HG03159 (cell line): Measurements from ENCODE around the gene PIK3R4.

ENCODE experiments used
- ATAC-seq: cut with Tn5 transposase; IDR thresholded peaks from one replicate; pipeline ENCODE4 v1.9.1; 2021; ENCODE audit warnings: mild to moderate bottlenecking, moderate library complexity; ENCODE audit not compliant: unreplicated experiment

PIK3R4 gene

DNA sequence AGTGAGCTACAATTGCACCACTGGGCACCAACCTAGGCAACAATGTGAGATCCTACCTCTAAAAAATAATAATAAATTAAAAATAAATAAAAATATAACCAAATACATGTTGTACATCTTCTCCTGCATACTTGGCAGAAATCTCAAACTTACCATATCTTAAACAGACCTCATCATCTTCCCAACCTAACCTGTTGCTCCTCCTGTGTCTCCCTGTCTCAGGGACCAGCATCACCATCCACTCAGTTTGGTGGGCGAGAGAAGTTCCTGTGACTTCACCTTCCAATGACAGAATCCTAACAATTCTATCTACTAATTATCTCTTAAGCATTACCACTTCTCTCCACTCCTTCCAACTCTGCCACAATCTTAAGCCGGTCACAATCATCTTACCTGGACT is 3.3 kb downstream of the PIK3R4 start:
- no peak for ATAC-seq

DNA sequence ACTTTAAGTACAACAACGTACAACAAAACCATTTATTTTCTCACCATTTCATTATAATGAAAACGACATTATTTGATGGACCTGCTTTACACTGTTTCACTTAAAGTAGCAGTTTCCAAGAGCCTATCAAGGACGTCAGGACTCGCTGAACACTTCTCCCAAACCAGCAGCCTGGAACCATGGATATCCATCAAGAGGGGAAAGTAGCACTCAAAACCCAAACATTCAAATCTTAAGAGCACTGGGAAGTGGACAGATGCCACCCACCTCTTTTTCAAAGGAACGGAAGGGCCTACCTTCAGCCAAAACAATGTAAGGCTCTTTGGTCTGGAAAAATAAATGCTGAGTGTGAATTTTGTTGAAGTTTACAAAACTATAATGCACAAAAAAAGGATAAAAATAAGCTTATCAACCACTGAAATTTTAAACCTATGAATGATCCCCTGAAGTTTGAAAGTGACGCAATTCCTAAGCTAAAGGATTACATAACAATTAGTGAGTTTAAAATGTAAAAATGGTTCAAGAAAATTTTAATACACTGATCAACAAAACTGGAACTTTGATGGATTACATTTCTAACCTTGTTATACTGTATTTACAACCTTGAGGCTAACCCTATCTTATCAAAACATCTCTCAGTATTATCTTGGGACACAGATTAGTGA is 4.6 kb downstream of the PIK3R4 start:
- no peak for ATAC-seq

DNA sequence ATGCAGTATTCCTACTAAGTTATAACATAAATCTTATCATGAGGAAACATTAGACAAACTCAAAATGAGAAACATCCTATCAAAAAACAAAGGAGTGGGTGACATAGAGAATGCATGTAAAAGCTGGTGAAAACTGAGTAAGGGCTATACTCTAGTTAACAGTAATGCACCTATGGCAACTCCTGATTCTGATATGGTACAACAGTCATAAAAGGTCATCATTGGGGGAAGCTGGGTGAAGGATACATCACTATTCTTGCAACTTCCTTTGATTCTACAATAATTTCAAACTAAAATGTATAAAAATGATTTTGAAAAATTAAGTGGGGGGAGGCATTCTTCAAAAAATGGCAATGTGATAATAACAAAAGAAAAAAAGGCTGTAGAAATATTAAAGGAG is 6.8 kb downstream of the PIK3R4 start:
- ATAC-seq = no peak

DNA sequence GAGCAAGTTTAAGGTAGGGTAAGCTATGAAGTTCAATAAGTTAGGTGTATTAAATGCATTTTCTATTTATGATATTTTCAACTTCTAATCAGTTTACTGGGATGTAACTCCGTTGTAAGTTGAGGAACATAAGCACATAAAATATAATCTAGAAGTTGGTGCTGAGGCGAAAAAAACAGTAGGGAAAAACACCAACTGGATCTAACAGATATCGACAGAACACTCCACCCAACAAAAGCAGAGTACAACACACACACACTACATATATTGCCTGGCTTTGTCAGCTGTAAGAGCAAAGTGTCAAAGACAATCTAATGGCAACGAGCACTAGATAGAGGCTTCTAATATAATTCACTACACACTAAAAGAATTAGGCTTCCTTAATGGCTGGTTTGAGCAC is 8.4 kb downstream of the PIK3R4 start:
- ATAC-seq = no peak

DNA sequence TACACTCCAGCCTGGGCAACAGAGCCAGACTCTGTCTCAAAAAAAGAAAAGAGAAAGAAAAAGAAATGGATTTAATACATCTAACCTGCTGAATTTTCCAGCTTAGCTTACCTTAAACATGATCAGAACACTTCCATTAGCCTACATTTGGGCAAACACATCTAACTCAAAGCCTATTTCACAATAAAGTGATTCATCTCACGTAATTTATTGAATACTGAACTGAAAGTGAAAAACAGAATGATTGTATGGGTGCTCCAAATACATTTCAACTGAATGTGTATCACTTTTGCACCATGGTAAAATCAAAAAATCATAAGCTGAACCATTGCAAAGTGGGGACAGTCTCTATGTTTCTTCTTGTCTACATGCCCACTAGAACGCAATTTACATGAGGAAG is 9.0 kb downstream of the PIK3R4 start:
- no peak for ATAC-seq

DNA sequence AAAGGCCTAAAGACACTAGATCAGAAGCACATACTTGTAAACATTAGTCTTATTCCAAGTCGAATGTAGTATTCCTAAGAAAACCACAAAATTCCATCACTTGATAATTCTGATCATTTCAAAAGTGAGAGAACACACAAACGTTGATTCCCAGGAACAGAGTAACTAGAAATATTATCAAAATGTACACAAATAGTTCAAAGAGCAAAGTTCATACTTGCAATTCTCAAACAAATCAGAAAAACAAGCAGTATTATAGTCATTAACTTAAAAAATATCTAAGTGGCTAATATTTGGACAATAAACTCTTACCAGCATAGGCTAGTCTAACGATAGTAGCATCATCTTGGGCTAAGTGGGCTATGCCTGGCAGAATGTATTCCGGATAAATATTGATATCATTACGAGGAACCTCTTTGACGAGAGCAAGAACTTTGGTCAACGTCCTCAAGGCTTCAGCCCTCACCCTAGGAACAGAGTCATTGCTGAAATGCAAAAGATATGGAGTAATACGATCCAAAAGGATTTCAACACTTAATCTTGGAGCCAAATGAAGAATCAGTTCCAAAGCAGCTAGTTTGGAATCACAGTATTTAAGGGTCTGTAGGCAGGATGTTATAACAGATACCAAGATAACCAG is 13.3 kb downstream of the PIK3R4 start:
- no peak for ATAC-seq

DNA sequence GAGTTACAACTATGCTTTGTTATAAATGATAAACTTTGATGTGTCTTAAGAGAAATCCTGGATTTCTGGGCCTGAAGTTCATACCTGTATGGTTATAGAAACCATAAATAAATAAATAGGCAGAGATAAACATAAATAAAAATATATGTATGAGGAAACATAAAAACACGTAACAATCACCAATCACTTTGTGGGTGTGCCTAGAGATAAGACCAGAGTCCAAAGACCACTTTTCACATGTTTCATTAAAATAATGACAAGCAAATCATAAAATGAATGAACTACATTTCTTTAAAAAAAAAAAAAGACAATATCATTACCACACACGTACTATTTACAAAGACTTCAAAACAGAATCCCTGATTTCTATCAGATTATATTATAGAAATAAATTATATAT is 14.1 kb downstream of the PIK3R4 start:
- ATAC-seq = no peak

DNA sequence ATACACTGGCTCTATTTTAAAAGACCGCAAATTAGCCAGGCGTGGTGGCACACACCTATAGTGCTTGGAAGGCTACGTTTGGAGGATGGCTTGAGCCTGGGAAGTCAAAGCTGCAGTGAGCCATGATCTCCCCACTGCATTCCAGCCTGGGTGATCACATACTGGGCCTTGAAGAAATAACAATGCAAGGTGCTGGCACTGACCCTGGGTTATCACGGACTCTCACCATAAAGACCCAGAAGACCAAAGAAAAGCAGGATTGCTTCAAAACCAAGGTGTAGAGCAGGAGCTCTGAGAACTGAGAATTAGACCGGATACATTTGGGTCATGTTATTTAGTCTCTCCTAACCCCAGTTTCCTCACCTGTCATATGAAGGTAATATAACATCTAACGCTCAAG is 14.8 kb downstream of the PIK3R4 start:
- ATAC-seq = no peak

DNA sequence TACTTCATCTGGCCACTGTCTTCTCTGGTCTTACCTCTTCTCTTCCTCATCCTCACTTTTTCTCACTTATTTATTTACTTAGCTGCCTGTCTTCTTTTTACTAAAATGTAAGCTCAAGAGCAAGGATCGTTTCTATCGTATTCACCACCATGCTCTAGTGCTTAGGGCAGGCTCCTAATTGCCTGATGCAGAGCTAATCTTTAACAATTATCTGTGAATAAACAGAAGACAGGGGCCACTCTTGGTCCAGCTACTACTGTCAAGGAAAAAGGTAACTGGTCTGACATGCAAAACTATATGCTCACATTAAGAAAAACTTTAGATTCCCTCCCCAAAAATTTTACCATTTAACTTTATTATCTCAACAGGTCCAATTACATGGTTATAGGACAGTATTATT is 17.5 kb downstream of the PIK3R4 start:
- no peak for ATAC-seq

DNA sequence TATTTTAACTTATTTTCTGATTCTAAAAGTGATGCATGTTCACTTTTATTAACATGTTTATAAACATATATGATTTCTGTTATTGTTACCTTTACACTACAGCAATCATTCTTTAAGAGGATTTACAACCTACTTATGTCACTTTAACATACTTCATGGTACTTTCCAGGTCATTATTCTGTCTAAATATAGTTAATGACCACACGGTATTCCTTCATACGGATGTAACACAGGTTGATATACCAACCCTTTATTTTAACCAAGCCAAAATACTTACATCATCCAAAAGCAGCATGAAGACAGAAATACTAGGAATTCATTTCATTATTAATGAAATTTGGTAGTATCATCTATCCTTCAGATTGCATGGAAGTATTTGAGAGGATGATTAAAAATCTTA is 18.6 kb downstream of the PIK3R4 start:
- no peak for ATAC-seq

DNA sequence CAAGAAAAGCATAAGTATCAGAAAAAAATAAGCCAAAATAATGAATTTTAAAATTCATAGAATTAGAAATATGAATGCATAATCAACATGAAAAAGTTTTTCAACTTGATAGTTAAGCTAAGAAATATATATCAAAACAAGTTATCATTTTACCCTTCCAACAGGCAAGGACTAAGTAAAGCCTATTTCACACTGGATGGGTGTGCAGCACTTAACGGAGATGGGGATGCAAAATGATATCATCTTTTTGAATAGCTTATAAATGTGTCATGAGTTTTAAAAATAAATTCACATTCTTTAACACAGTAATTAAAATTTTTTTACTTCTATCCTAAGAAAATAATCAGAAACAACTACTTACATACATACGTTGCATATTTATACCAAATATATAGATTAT is 20.9 kb downstream of the PIK3R4 start:
- ATAC-seq = no peak

DNA sequence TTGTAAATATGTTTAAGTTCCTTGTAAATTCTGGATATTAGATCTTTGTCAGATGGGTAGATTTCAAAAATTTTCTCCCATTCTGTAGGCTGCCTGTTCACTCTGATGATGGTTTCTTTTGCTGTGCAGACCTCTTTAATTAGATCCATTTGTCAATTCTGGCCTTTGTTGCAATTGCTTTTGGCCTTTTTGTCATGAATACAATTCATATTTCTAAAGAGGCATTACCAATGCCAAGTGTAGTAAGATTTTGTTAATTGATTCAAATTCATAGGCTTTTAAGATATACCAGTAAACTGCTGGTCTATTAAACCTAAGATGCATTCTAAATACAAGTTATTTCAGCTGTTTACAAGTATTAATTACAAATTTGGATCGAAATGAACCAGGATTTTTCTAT is 31.0 kb downstream of the PIK3R4 start:
- ATAC-seq = no peak

DNA sequence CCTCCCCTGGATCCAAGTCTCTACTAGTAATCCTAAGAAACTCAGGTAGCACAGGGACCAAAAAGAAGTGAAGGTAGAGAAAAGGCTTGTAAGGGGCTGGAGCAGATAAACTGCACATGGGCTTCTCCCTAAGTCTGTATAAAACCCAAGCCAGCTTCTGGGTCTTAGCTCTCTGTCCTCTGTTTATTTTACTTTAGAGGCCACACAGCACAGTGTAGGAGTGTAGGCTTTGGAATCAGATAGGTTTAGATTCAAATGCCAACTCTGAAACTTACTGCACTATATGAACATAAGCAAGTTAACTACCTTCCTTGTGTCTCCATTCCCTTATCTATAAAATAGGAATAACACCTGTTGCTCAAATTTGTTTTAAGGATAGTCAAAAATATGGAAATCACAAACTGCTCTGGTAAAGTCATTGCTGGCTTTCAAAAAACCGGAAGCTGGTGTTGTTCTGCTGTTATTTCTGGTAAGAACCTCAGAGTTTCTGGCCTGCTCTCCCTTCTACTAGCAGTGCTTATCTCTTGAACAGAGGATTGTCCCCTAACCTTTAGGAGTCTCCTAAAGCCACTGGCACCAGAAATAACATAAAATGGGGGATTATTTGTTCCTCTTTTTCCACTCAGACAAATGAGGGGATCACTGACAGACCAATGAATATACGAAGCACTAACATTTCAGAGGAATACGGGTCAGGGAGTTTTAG is 33.8 kb downstream of the PIK3R4 start:
- no peak for ATAC-seq

DNA sequence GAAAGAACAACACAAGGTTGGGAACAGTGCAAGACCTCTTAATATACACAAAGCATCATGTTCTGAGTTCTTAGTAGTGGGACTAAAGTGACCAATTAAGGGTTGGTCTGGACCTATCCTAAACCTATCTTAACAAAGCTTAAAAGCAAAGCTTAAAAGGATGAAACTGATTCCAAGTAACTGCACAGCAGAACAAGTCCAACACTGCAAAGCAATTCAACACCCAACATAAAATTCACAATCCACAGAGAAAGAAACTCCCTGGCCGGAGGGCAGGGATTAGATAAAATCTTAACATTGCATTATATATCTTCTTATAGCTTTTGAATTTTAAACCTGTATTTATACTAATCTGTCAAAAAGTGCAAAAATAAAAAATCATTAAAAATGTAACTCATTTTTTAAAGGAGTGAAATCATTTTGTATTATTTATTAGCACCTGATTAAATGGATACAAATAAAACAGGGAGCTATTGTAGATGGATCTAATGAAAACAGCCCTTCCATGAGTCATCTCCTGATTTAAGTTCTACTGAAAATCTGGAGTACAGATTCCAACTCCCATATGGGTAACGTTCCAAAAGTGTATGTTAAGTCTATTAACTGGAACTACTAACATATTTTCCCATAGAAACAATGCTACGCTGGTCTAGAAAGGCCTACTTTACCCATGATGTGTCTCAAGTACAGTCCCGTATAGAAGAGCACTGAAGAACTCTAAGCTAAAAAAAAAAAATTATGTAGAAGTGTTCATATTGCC is 34.9 kb downstream of the PIK3R4 start:
- no peak for ATAC-seq

DNA sequence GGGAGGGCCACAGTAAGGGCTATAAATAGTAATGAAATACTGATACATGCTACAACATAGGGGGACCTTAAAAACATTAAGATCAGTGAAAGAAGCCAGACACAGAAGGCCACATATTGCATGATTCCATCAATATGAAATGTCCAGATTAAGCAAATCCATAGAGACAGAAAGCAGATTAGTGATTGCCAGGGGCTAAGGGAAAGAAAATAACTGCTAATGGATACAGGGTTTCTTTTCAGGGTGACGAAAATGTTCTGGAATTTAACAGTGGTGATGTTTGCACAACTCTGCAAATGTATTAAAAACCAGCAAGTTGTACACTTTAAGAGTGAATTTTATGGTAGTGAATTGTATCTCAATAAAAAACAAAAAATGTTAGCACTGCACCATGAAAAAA is 37.0 kb downstream of the PIK3R4 start:
- no peak for ATAC-seq

DNA sequence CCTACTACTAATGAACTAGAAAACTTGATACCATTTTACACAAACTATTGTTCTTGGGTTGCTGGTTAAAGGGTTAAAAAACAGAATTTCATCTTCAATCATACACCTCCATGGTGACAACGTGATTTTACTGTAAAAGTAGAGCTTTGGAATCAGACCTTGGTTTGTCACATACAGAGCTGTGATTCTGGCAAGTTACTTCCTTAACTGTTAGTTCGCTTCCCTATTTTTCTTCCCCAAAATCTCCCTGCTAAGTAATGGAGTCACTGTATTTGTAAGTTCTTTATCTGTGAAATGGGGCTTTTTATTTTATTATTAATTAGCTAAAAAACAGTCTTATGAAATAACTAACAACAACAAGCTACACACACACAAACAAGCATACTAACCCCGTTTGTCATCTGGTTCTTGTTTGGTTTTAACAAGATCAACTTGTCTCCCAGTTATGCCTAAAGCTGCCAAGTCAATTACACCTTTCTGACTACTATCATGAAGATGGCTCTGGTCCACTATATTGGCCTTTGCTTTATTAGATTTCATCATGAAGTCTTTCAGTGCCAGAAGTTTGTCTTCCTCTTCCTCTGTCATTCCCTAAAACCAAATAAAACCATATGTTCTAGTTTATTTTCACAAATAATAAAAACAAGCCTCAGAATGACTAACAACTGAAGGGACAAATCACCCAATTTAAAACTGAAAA is 38.6 kb downstream of the PIK3R4 start:
- no peak for ATAC-seq

DNA sequence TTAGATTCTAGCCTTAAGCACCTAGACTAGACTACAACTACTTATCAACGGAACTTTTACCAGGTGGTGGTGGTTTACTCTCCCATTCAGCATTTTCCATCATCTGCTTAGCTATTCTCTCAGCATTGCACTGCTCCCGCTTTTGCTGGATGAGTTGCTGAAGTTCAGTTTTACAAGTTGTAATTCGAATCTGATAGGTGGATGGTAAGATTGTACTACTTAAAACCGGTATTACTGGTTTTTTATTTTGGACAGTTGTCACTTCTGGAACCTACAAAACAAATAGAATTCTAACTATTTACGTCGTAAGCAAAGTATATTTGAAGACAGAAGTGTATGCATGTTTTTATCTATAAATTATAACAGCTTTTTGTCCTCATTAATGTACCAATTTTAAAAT is 41.1 kb downstream of the PIK3R4 start:
- ATAC-seq = no peak

DNA sequence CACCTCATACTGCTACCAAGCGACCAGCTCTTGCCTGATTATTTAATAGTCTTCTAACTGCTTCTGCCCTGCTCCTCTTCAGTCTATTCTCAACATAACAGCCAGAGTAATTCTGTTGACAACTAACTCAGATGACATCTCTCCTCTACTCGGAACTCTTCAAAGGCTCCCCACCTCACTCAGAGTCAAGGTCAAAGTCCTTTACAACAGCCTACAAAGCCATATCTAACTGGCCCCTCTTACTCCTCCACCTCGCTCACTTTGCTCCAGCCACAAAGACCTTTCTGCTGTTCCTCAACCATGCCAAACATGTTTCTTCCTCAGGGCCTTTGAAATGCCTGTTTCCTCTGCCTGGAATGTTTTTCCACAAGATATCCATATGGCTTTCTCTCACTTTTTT is 43.6 kb downstream of the PIK3R4 start:
- no peak for ATAC-seq

DNA sequence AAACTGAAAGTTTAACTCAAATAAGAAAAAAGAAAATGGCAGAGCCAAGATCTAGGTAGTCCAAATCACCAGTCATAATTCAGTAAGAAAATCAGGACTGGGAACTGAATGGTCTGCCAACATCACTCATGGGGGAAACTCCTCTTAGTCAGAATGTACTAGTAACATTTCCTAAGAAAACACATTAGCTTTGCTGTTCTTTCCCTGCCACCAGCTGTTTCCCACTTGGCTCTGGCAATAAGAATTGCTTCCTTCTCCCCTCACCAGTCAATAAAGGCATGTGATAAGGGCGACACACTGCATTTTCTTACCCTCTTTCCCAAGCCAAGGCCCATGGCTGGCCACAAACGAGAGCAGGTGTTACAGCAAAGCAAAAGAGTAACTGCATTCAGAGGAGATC is 46.1 kb downstream of the PIK3R4 start:
- no peak for ATAC-seq

DNA sequence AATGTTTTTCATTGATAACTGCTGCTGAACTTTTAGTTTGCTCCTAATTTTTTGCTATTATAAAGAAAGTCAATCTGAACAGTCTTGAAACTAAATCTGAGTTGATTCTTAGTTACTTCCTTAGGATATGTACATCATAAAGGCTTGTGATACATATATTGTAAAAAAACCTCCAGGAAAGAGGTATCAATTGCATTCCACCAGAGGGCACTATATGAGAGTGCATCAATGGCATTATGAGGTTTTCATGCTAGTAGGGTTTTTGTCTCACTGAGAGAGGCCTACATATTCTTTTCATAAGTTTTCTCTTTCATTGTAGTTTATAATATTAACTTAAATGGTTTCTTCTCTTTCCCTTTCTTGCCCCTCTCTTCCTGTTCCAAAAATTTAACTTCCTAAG is 46.9 kb downstream of the PIK3R4 start:
- ATAC-seq = no peak

DNA sequence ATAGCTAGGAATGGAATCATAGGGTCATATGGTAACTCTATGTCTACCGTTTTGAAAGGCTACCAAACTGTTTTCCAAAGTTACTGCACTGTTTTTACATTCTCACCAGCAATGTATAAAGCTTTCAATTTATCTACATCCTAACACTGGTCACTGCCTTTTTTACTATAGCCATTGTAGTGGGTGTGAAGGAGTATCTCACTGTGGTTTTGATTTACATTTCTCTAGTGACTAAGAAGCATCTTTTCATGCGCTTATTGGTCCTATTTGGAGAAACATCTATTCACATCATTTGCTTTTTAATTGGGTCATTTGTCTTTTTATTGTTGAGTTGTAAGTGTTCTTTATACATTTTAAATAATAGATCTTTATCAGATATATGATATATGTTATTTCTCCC is 53.3 kb downstream of the PIK3R4 start:
- no peak for ATAC-seq
